ENCODE data around the gene EIF5AL1.
A peak's percentile ranks its signal among the peaks of the same experiment; 100 is the strongest.

- no peak for TF ChIP-seq POLR2A (IDR thresholded peaks at IDR 0.05)
- peak in 2 of 4 donors; percentile 9 to 26 for TF ChIP-seq CTCF (IDR thresholded peaks at IDR 0.05)
These were observed 39.4 kb upstream of the EIF5AL1 start for GRCh38 chr10:79472951-79473350.

Measured in right lobe of liver (tissue), 4 donors.